Keratinocyte (primary cell): ENCODE data around the gene PTGES2. TPM values are rescaled to one million over a fixed set of nuclear protein-coding genes. Genes with fewer than 3 reads are reported as not detected.

ENCODE experiments used
- DNase-seq: peaks from one replicate; pipeline ENCODE4 v3.0.0-alpha.2; 2011; ENCODE audit warnings: low read depth, missing footprints, low spot score
- FAIRE-seq: peaks from 2 replicates; lab custom pipeline; 2011; peaks lifted over from hg19 to GRCh38; lab: Jason Lieb, UNC
- H2AFZ ChIP-seq: 2 replicates; pipeline ENCODE4 v1.6.0; 2012; ENCODE audit warnings: low read length, control low read depth, inconsistent platforms; ENCODE audit not compliant: control insufficient read depth
- H3K27ac ChIP-seq: 2 replicates; pipeline ENCODE4 v1.5.1; 2011; ENCODE audit warnings: low read length; ENCODE audit not compliant: control insufficient read depth, insufficient read depth
- H3K27me3 ChIP-seq: 3 replicates; pipeline ENCODE4 v1.6.0; 2011; ENCODE audit warnings: low read length; ENCODE audit not compliant: control insufficient read depth, insufficient read depth; ENCODE audit errors: extremely low read depth
- H3K36me3 ChIP-seq, 2 experiments: 2 replicates in 1 of 2; 3 replicates in 1 of 2; pipeline ENCODE4 v1.5.1; 2011; ENCODE audit warnings: low read length in 2 of 2, mild to moderate bottlenecking in 1 of 2; ENCODE audit not compliant: control insufficient read depth in 2 of 2, insufficient read depth in 2 of 2; ENCODE audit errors: extremely low read depth in 1 of 2
- H3K4me1 ChIP-seq: 3 replicates; pipeline ENCODE4 v1.5.1; 2011; ENCODE audit warnings: low read length; ENCODE audit not compliant: control insufficient read depth, insufficient read depth; ENCODE audit errors: extremely low read depth
- H3K4me2 ChIP-seq: 3 replicates; pipeline ENCODE4 v1.6.0; 2011; ENCODE audit warnings: low read depth, low read length; ENCODE audit not compliant: control insufficient read depth, insufficient read depth; ENCODE audit errors: extremely low read depth
- H3K4me3 ChIP-seq, 3 experiments: fragments of 200-600 bp in 1 of 3; sonication (generic) in 1 of 3; 2 replicates in 2 of 3; 3 replicates in 1 of 3; pipeline ENCODE4 v1.5.1; 2011 to 2016; ENCODE audit warnings: low read length in 3 of 3, mild to moderate bottlenecking in 3 of 3, control low read depth in 2 of 3, inconsistent platforms in 1 of 3, low read depth in 1 of 3, mixed read lengths in 1 of 3, mixed run types in 1 of 3, moderate library complexity in 1 of 3; ENCODE audit not compliant: control insufficient read depth in 2 of 3, insufficient read depth in 2 of 3; ENCODE audit errors: extremely low read depth in 1 of 3
- H3K79me2 ChIP-seq: 2 replicates; pipeline ENCODE4 v1.6.0; 2012; ENCODE audit warnings: low read length; ENCODE audit not compliant: control insufficient read depth, insufficient read depth
- H3K9ac ChIP-seq: 3 replicates; pipeline ENCODE4 v1.6.0; 2011; ENCODE audit warnings: low read length; ENCODE audit not compliant: control insufficient read depth, insufficient read depth; ENCODE audit errors: extremely low read depth
- H3K9me1 ChIP-seq: 3 replicates; pipeline ENCODE4 v1.6.0; 2011; ENCODE audit warnings: low read length; ENCODE audit not compliant: control insufficient read depth, insufficient read depth; ENCODE audit errors: extremely low read depth
- H3K9me3 ChIP-seq: 2 replicates; pipeline ENCODE4 v1.5.1; 2012; ENCODE audit warnings: low read depth, low read length; ENCODE audit not compliant: control insufficient read depth
- H4K20me1 ChIP-seq: 3 replicates; pipeline ENCODE4 v1.6.0; 2011; ENCODE audit warnings: low read length; ENCODE audit not compliant: control insufficient read depth, insufficient read depth; ENCODE audit errors: extremely low read depth
- EZH2 ChIP-seq: IDR thresholded peaks from one replicate; pipeline ENCODE4 v1.6.1; 2012; ENCODE audit warnings: inconsistent platforms, mild to moderate bottlenecking, low read length, moderate library complexity
- dilution Hi-C: fragments of 300-500 bp; cut with MboI; formaldehyde crosslinking; loops from one replicate; pipeline ENCODE4 v1.7.0; 2020; ENCODE audit warnings: low sequenced_read_pairs; ENCODE audit not compliant: extremely low pct_ligation_motif_present
- polyA plus RNA-seq, 5 experiments: library from polyadenylated mRNA; depleted of rRNA in 3 of 5; stranded (reverse) in 3 of 5; stranded (forward) in 1 of 5; unstranded in 1 of 5; fragments of >200 nt; gene quantifications; 1 replicate in 1 of 5; 2 replicates in 3 of 5; 3 replicates in 1 of 5; pipeline versions ENCODE4 v1.2.1 to v1.2.3, GENCODE V29; 2011 to 2012; ENCODE audit warnings: missing spikeins in 2 of 5, low read depth in 1 of 5, low replicate concordance in 1 of 5
- TF ChIP-seq, protein P1 (sequence below), 3 experiments: IDR thresholded peaks in 1 of 3; conservative IDR thresholded peaks in 1 of 3; optimal IDR thresholded peaks in 1 of 3; 2 replicates in 2 of 3; 3 replicates in 1 of 3; pipeline versions ENCODE3 to v1.5.1; 2011; ENCODE audit warnings: low read length in 3 of 3, mild to moderate bottlenecking in 3 of 3, moderate library complexity in 2 of 3, control low read depth in 1 of 3, inconsistent platforms in 1 of 3; ENCODE audit not compliant: insufficient read depth in 2 of 3; ENCODE audit errors: extremely low read depth in 1 of 3

Gene PTGES2
- polyA plus RNA-seq, 1 donor (not counting 4 experiments of a cell fraction or from before 2014, with no cell fraction given): 68.7 TPM

DNA sequence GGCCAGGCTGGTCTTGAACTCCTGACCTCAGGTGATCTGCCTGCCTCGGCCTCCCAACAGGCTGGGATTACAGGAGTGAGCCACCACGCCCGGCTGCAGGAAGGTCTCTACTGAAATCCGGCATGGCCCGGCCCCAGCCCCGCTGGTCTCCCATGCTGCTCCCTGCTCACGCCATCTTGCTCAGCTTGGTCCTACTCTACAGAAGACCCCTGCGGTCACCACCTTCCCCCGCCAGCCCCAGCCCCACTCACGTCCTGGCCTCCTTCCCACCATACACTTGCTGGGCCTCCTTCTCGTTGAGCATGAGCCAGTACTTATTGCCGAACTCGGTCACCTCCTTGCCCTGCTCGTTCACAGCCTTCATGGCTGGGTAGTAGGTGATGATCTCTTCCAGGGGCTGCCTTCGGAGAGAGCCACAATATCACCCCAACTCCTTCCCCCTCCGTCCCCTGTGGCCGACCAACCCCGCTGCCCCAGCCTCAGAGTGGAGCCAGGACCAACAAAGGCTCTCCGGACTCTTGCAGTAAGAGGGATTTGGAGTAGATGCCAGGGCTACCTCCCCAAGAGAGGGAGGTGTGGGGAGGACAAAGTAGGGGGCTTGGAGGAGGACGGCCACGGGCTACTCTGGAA is 4.0 kb downstream of the PTGES2 start:
- no peak overlapping the region for H3K9ac ChIP-seq
- dilution Hi-C loops: no loop called here
- H3K4me3 ChIP-seq: no peak overlapping the region
- H3K27ac ChIP-seq: no peak overlapping the region
- no peak overlapping the region for H2AFZ ChIP-seq
- H3K27me3 ChIP-seq: no peaks in the 10 kb centered on the region
- DNase-seq: no peak
- no peak for FAIRE-seq
- no peak overlapping the region for H3K4me2 ChIP-seq
- H3K79me2 ChIP-seq: peaks cover 26% of the 10 kb centered on the region
- peaks cover 20 to 31% of the 10 kb centered on the region in 2 experiments for H3K36me3 ChIP-seq
- peaks cover 3% of the 10 kb centered on the region for H4K20me1 ChIP-seq
- TF ChIP-seq, protein P1, sequence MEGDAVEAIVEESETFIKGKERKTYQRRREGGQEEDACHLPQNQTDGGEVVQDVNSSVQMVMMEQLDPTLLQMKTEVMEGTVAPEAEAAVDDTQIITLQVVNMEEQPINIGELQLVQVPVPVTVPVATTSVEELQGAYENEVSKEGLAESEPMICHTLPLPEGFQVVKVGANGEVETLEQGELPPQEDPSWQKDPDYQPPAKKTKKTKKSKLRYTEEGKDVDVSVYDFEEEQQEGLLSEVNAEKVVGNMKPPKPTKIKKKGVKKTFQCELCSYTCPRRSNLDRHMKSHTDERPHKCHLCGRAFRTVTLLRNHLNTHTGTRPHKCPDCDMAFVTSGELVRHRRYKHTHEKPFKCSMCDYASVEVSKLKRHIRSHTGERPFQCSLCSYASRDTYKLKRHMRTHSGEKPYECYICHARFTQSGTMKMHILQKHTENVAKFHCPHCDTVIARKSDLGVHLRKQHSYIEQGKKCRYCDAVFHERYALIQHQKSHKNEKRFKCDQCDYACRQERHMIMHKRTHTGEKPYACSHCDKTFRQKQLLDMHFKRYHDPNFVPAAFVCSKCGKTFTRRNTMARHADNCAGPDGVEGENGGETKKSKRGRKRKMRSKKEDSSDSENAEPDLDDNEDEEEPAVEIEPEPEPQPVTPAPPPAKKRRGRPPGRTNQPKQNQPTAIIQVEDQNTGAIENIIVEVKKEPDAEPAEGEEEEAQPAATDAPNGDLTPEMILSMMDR (optimal IDR thresholded peaks at IDR 0.05 in 1 of 3, IDR thresholded peaks at IDR 0.05 in 1 of 3, conservative IDR thresholded peaks at IDR 0.05 in 1 of 3; ENCODE audit: extremely low read depth in 1 of 3, insufficient read depth in 2 of 3, low read length in 3 of 3): no peak
- TF ChIP-seq EZH2: no peak
- H3K9me1 ChIP-seq: no peaks in the 10 kb centered on the region
- H3K9me3 ChIP-seq: no peaks in the 10 kb centered on the region
- H3K4me1 ChIP-seq: peaks cover 7% of the 10 kb centered on the region

DNA sequence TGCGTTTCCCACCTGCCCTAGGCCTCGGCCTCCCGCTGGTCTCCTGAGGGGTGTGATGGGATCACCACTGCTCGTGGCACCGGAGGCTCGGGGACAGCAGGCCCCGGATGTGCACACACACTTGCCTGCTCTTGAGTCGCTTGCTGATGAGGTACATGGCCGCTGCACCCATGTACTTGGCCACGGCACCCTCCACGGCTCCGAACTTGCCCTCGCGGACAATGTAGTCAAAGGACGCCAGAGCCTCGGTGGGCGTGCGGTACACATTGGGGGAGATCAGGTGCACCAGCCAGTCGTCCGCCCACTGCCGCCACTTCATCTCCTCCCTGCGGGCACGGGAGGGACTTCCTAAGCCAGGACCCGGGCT is 4.7 kb downstream of the PTGES2 start:
- FAIRE-seq (no peak), DNase-seq (no peak)
- TF ChIP-seq, protein P1 (optimal IDR thresholded peaks at IDR 0.05 in 1 of 3, IDR thresholded peaks at IDR 0.05 in 1 of 3, conservative IDR thresholded peaks at IDR 0.05 in 1 of 3; ENCODE audit: extremely low read depth in 1 of 3, insufficient read depth in 2 of 3, low read length in 3 of 3): no peak
- TF ChIP-seq EZH2: no peak
- Histone ChIP-seq H3K4me3 (no peak overlapping the region), H3K27ac (no peak overlapping the region), H3K79me2 (peaks cover 26% of the 10 kb centered on the region), H3K9me1 (no peaks in the 10 kb centered on the region), H3K27me3 (no peaks in the 10 kb centered on the region), H3K9ac (no peak overlapping the region), H4K20me1 (peaks cover 3% of the 10 kb centered on the region), H3K4me1 (peaks cover 12% of the 10 kb centered on the region), H3K36me3 (peaks cover 20 to 31% of the 10 kb centered on the region in 2 experiments), H3K4me2 (no peak overlapping the region), H3K9me3 (no peaks in the 10 kb centered on the region), H2AFZ (no peak overlapping the region)
- dilution Hi-C loops: no loop called here
